MCF 10A (cell line): ENCODE measurements around the gene PSD2. TPM values are rescaled to one million over a fixed set of nuclear protein-coding genes. Genes with fewer than 3 reads are reported as not detected.

ENCODE experiments used
- BruUV-seq: library from RNA; stranded (reverse); fragments of 400-500 nt; replicated peaks from 2 replicates; lab custom pipeline; 2021; lab: Mats Ljungman, UMichigan
- CTCF ChIA-PET: fragments of 300-600 bp; sonication (Branson Sonifier 250); formaldehyde crosslinking; extraction: SDS; loops from one replicate; lab custom pipeline; 2021; ENCODE audit warnings: antibody characterized with exemption, inconsistent platforms; lab: Yijun Ruan, JAX
- POLR2A ChIA-PET: fragments of 300-600, 350-650 bp; sonication (Branson Sonifier 250); formaldehyde crosslinking; extraction: SDS; loops from one replicate; lab custom pipeline; 2020; ENCODE audit warnings: antibody characterized with exemption, inconsistent platforms; lab: Yijun Ruan, JAX
- DNase-seq: peaks from one replicate; pipeline ENCODE4 v3.0.0-alpha.2; 2018; ENCODE audit not compliant: unreplicated experiment
- H3K27ac Mint-ChIP-seq: one replicate; pipeline ENCODE4 v1.8.0; 2022; ENCODE audit warnings: mild to moderate bottlenecking, low read depth, mixed read lengths; ENCODE audit not compliant: unreplicated experiment
- H3K27me3 Mint-ChIP-seq: one replicate; pipeline ENCODE4 v1.8.0; 2022; ENCODE audit warnings: mixed read lengths; ENCODE audit not compliant: insufficient read depth, unreplicated experiment
- H3K36me3 Mint-ChIP-seq: one replicate; pipeline ENCODE4 v1.8.0; 2022; ENCODE audit warnings: mild to moderate bottlenecking, moderate library complexity, mixed read lengths; ENCODE audit not compliant: insufficient read depth, unreplicated experiment
- H3K4me1 Mint-ChIP-seq: one replicate; pipeline ENCODE4 v1.8.0; 2022; ENCODE audit warnings: mixed read lengths; ENCODE audit not compliant: insufficient read depth, unreplicated experiment
- H3K4me3 Mint-ChIP-seq: one replicate; pipeline ENCODE4 v1.8.0; 2022; ENCODE audit warnings: mild to moderate bottlenecking, moderate library complexity, mixed read lengths; ENCODE audit not compliant: unreplicated experiment
- H3K9me3 Mint-ChIP-seq: one replicate; pipeline ENCODE4 v1.8.0; 2022; ENCODE audit warnings: mixed read lengths; ENCODE audit not compliant: unreplicated experiment
- intact Hi-C: fragments of 100-400 bp; cut with micrococcal nuclease; formaldehyde crosslinking; loops from 2 replicates; pipeline ENCODE4 v1.14.1; 2022
- total RNA-seq: library from RNA; stranded (reverse); gene quantifications from 2 replicates; pipeline ENCODE4 v1.2.3, GENCODE V29; 2022
- TF ChIP-seq, protein P1 (sequence below): fragments of 200-600 bp; IDR thresholded peaks from one replicate; pipeline ENCODE4 v1.8.0; 2022; ENCODE audit warnings: antibody characterized with exemption, mild to moderate bottlenecking; ENCODE audit not compliant: unreplicated experiment

PSD2 gene
- total RNA-seq, 1 experiment from 2014 or later: not detected

DNA sequence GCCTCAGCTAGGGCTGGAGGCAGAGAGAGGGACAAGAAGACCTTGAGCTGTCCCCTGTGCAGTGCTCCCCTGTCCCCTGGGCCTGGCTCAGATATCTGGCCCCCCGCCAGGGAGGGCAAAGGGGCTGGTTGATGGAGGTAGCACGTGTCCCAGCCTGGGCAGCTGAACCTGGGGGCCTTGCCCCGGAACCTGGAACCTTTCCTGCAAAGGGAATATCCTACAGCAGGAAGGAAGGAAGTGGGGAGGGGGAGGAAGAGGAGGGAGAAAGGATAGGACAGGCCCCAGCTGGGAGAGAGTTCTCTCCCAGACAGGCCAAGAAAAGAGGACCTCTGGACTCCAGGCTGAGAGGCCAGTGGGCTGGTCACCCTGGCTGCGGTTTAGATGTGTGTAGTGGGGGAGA is 27.6 kb upstream of the PSD2 start:
- no peak for DNase-seq
- H3K27me3 Mint-ChIP-seq: peaks cover 11% of the 10 kb centered on the region
- ChIA-PET CTCF (interaction anchor here (0.7 to 10.4 kb wide), 16 partner anchors 9 to 348 kb away, joined by 3 to 238 read pairs (median 4); no protein-coding TSS in a partner anchor), POLR2A (no interaction called here)
- no peak overlapping the region for H3K4me3 Mint-ChIP-seq
- no TSS peak for BruUV-seq
- TF ChIP-seq, protein P1, sequence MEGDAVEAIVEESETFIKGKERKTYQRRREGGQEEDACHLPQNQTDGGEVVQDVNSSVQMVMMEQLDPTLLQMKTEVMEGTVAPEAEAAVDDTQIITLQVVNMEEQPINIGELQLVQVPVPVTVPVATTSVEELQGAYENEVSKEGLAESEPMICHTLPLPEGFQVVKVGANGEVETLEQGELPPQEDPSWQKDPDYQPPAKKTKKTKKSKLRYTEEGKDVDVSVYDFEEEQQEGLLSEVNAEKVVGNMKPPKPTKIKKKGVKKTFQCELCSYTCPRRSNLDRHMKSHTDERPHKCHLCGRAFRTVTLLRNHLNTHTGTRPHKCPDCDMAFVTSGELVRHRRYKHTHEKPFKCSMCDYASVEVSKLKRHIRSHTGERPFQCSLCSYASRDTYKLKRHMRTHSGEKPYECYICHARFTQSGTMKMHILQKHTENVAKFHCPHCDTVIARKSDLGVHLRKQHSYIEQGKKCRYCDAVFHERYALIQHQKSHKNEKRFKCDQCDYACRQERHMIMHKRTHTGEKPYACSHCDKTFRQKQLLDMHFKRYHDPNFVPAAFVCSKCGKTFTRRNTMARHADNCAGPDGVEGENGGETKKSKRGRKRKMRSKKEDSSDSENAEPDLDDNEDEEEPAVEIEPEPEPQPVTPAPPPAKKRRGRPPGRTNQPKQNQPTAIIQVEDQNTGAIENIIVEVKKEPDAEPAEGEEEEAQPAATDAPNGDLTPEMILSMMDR: no peak
- H3K9me3 Mint-ChIP-seq: no peaks in the 10 kb centered on the region
- H3K4me1 Mint-ChIP-seq: peaks cover 13% of the 10 kb centered on the region
- no peak overlapping the region for H3K27ac Mint-ChIP-seq
- intact Hi-C loops: loop anchor here (5.0 to 10.0 kb wide), 3 partner anchors 73 to 251 kb away; no protein-coding TSS in a partner anchor
- H3K36me3 Mint-ChIP-seq: no peaks in the 10 kb centered on the region

DNA sequence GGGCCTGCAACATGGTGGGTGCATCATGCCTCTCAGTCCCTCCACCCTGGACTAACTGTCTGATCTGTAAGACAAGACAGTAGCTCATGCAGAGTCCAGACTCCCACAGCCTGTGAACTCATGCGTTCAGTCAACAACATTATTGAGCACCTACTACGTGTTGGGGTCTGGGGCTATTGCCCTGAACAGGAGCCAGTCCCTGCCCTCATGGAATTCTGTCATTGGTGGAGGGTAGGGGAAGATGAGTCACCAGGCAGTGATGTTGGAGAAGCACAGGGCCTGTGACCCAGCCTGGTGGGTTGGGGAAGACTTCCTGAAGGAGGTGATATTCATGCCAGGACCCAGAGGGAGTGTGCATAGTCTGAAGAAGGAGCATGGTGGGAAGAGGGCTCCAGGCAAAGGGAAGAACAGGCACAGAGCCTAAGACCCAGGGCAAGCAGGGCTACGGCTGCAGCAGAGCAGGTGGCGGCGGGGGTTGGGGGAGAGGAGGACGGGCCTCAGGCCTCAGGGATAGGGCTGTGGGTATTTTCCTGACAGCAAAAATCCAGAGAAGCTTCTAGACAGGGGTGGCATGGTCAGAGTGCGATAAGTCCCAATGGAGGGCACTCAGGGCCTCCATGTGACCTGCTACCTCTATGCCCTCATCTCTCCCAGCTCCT is 26.7 kb upstream of the PSD2 start:
- BruUV-seq: no TSS peak
- Mint-ChIP-seq H3K4me1 (peaks cover 13% of the 10 kb centered on the region), H3K27me3 (peaks cover 21% of the 10 kb centered on the region), H3K27ac (no peak overlapping the region), H3K36me3 (no peaks in the 10 kb centered on the region), H3K4me3 (no peak overlapping the region), H3K9me3 (no peaks in the 10 kb centered on the region)
- TF ChIP-seq, protein P1: no peak
- POLR2A ChIA-PET: no interaction called here
- intact Hi-C loops: loop anchor here (5.0 to 10.0 kb wide), 3 partner anchors 74 to 252 kb away; no protein-coding TSS in a partner anchor
- DNase-seq: no peak
- CTCF ChIA-PET: interaction anchor here (0.6 to 4.5 kb wide), 7 partner anchors 9 to 304 kb away, joined by 3 to 101 read pairs (median 6); no protein-coding TSS in a partner anchor

DNA sequence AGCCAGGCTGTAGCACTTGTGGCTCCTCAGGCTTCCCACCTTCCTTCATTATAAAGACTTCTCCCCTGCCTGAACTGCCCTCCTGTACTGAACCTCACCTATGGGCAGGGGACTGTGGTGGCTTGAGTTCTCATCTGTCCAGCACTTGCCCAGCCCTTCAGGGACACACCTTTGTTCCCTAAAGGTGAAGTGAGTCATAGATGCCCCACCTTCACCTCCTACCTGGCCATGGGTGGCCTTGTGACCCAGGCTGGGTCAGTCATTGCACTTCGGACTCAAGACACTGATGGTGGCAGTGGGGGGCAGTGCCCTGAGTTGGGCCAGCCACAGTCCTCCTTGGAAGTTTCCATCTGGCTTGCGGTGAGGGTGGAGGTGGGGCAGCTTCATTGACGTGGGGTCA is 26.1 kb upstream of the PSD2 start:
- Mint-ChIP-seq H3K4me3 (no peak overlapping the region), H3K27ac (no peak overlapping the region), H3K27me3 (peaks cover 26% of the 10 kb centered on the region), H3K36me3 (no peaks in the 10 kb centered on the region), H3K4me1 (peaks cover 13% of the 10 kb centered on the region), H3K9me3 (no peaks in the 10 kb centered on the region)
- no TSS peak for BruUV-seq
- TF ChIP-seq, protein P1: no peak
- ChIA-PET CTCF (interaction anchor here (0.6 to 4.5 kb wide), 7 partner anchors 8 to 199 kb away, joined by 3 to 101 read pairs (median 5); no protein-coding TSS in a partner anchor), POLR2A (no interaction called here)
- intact Hi-C loops: loop anchor here (5.0 to 10.0 kb wide), 3 partner anchors 75 to 252 kb away; no protein-coding TSS in a partner anchor
- DNase-seq: no peak

DNA sequence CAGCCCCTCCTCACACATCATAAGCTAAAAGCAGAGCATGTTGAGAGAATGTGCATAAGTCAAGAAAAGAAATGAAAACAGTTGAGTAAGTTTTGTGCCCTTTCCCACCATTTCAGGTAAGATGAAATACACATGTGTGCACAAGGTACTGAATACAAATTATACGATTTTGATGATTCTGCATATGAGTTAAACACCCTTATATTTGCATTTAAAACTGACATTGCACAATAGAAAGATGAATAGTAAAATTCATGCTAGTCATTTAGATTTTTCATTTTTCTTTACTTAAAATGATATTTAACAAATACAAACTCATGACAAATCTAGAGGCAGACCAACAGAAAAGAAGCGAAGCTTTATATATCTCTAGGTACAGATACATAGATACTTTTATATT is 24.9 kb upstream of the PSD2 start:
- no TSS peak for BruUV-seq
- Mint-ChIP-seq H3K4me1 (peaks cover 12% of the 10 kb centered on the region), H3K27me3 (peaks cover 28% of the 10 kb centered on the region), H3K36me3 (no peaks in the 10 kb centered on the region), H3K4me3 (no peak overlapping the region), H3K9me3 (no peaks in the 10 kb centered on the region), H3K27ac (no peak overlapping the region)
- CTCF ChIA-PET: interaction anchor here (0.6 to 4.2 kb wide), 9 partner anchors 10 to 302 kb away, joined by 3 to 24 read pairs (median 3); no protein-coding TSS in a partner anchor
- DNase-seq: no peak
- intact Hi-C loops: no loop called here
- TF ChIP-seq, protein P1: no peak
- POLR2A ChIA-PET: interaction anchor here (1.7 kb wide), 1 partner anchor 137 kb away, joined by 5 read pairs; no protein-coding TSS in a partner anchor
